Large intestine (tissue), 1 donor: ENCODE data around the gene ZCCHC7. TPM values are rescaled to one million over a fixed set of nuclear protein-coding genes. Genes with fewer than 3 reads are reported as not detected.

Source experiments
- polyA plus RNA-seq: library from polyadenylated mRNA; unstranded; fragments of 120-200 nt; gene quantifications from one replicate; pipeline ENCODE4 v1.2.1, GENCODE V29; 2013

Gene ZCCHC7
- polyA plus RNA-seq, 1 donor, result 15.0 TPM

Other genes with a start within 250 kb of the ZCCHC7 start
- 0.06 TPM for gene PAX5, start 86.3 kb upstream of the ZCCHC7 start, polyA plus RNA-seq